T-helper 2 cell (primary cell): ENCODE data around the gene ZBTB32.
"Not testable (repeated sequence)": the region's sequence is repeated elsewhere in the genome, so short reads cannot be mapped to it uniquely, and the experiment has no call there.

Experiments used
- DNase-seq, 5 experiments: peaks; one replicate each; pipeline versions ENCODE4 v3.0.0 to v3.0.0-alpha.2; 2012 to 2022
- total RNA-seq, 2 donors: gene quantifications; one replicate each; lab custom pipeline; 2026; lab: John Stamatoyannopoulos, UW

The ZBTB32 gene, protein sequence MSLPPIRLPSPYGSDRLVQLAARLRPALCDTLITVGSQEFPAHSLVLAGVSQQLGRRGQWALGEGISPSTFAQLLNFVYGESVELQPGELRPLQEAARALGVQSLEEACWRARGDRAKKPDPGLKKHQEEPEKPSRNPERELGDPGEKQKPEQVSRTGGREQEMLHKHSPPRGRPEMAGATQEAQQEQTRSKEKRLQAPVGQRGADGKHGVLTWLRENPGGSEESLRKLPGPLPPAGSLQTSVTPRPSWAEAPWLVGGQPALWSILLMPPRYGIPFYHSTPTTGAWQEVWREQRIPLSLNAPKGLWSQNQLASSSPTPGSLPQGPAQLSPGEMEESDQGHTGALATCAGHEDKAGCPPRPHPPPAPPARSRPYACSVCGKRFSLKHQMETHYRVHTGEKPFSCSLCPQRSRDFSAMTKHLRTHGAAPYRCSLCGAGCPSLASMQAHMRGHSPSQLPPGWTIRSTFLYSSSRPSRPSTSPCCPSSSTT
- total RNA-seq, result 4.4 to 6.5 reads per million in 2 donors

DNA sequence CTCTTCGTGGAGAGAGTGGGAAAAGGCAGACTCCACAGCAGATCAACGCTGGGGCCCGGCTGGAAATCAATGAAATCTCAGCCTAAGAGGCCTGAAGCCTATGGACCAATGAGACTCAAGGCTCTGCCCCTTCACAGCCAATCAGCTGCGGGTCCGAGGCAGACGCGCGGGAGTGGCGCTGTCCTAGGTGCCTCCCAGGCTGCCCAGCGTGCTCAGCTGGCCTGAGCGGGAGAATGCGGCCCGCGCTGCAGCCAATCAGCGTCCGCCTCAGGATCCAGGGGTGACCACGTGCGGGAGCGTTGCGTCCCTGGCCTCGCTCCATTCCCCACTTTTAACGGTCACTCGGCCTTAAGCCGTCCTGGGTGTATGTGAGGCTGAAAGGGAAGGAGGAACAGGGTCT is at the start of gene ZBTB32:
Gene ZBTB32 (plus strand): TSS at position 341 of the 400 bp plus-strand sequence. CDS start 10,069 bp downstream, outside the sequence.
- DNase-seq, result no peak

GRCh38 chr19:35654828-35655227 is 49.5 kb upstream of the ZBTB32 start:
- DNase-seq, result not testable (repeated sequence)

DNA sequence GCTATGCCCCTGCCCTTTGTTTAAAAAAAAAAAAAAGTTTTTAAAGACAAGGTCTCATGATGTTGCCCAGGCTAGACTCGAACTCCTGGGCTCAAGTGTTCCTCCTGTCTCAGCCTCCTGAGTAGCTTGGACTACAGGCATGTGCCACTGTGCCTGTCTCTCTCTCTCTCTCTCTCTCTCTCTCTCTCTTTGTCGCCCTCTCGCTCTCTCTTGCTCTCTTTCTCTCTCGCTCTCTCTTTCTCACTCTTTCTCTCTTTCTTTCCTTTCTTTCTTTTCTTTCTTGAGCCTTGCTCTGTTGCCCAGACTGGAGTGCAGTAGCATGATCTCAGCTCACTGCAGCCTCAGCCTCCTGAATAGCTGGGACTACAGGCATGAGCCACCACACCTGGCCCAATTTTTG is 48.8 kb upstream of the ZBTB32 start:
- DNase-seq, result no peak

DNA sequence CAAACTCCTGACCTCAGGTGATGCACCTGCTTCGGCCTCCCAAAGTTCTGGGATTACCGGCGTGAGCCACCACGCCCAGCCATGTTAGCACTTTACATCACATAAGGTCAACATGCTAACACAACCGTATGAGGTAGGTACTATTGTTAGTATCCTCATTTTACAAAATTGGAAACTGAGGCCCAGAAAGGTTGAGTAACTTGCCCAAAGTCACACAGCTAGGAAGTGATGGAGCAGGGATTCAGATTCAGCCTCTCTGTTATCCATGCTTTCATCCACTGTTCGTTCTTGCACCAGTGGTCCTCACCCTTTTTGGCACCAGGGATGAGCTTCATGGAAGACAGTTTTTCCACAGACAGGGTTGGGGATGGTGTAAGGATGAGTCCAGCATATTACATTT is 47.7 kb upstream of the ZBTB32 start:
- no peak for DNase-seq

DNA sequence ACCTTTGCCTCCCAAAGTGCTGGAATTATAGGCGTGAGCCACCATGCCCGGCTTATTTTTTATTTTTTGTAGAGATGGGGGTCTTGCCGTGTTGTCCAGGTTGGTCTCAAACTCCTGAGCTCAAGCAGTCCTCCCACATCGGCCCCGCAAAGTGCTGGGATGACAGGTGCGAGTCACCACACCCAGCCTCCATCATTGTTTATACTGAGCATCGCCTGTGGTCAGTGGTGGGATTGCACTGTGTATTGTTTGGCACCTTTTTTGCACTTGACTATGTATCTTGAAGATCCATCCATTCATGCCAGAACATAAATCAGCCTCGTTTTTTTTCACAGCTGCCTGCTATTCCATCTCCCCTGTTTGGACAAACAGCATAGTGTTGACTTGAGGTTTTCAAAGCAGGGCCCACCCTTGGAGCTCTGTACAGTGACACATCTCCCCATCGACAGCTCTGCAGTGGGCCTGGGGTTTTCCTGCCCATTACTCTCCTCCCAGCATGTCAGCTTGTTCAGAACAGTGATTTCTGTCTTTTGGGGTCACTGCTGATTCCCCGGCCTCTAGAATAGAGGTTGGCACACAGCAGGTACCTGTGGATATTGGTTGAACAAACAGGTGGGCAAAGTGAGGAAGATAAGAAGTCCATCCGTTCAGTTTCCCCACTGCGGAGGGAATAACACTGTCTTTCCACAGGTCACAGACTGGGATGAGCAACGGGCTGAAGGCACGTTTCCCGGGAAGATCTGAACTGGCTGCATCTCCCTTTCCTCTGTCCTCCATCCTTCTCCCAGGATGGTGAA is 46.3 kb upstream of the ZBTB32 start:
- no peak for DNase-seq

GRCh38 chr19:35661995-35662340 is 42.4 kb upstream of the ZBTB32 start:
- DNase-seq, result no peak

GRCh38 chr19:35663981-35664380 is 40.4 kb upstream of the ZBTB32 start:
- no peak for DNase-seq

DNA sequence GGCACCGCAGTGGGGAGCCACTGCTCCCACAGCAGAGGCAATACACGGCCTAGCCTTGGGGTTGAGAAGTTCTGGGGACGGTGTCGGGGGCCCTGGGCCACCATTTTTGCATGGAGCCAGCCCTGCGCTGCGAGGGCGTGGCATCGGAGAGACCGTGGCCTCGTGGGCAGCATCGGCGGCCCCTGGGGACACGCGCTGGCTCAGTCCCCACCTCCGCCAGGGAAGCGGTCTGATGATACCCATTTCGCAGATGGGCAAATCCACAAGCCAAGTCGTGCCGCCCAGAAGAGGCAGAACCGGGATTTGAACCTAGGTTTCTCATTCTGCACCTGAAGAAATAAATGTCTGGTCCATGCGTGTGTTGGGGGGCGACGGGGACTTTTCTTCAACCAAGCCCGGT is 39.2 kb upstream of the ZBTB32 start:
- DNase-seq, result no peak

- DNase-seq, result no peak
Measured at GRCh38 chr19:35665604-35666003, 38.8 kb upstream of the ZBTB32 start.

GRCh38 chr19:35666251-35666913 is 38.0 kb upstream of the ZBTB32 start, which contains the start of gene UPK1A:
UPK1A (plus strand) TSS chr19:35666517; CDS start chr19:35666813, 296 bp downstream.
- no peak for DNase-seq

GRCh38 chr19:35669566-35669965 is 34.8 kb upstream of the ZBTB32 start:
- no peak for DNase-seq

DNA sequence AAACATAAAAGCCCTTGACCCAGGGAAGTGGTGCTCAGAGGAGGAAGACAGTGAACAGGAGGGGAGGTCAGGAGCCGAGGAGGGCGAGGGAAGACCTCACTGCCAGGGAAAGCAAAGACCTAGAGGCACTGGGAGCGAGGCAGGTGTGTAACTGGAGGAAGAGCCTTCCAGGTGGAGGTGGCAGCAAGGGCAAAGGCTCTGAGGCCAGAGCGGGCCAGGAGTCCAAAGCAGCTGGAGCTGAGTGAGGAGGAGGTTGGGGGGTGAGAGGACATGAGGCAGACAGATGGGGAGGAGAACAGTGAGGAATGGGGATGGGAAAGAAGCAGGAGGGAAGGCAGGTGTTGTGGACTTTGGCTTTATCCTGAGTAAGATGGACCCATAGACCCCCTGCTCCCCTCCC is 34.4 kb upstream of the ZBTB32 start:
- DNase-seq, result no peak

- DNase-seq, result no peak
Measured at GRCh38 chr19:35670686-35671085, 33.7 kb upstream of the ZBTB32 start.

DNA sequence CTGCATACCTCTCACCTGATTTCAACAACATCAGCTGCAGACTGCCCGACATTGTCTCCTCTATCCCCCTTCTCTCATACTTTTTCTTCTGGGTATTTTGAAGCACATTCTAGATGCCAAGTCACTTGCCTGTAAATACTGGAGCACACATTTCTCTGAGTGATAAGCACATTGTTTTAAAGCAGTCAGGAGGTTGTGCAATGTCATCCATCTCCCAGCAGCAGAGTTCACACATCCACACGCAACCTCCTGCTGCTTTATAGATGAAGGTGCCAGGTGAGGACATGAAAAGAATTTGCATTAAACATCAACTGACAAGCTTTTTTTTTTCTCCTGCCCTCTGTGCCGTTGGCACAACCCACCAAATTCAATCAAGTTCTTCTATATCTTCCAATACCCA is 32.5 kb upstream of the ZBTB32 start:
- no peak for DNase-seq

- peak in 3 of 5 experiments; percentile 11 to 84 (median 40) for DNase-seq
Measured at GRCh38 chr19:35673121-35673804, 31.1 kb upstream of the ZBTB32 start.

DNA sequence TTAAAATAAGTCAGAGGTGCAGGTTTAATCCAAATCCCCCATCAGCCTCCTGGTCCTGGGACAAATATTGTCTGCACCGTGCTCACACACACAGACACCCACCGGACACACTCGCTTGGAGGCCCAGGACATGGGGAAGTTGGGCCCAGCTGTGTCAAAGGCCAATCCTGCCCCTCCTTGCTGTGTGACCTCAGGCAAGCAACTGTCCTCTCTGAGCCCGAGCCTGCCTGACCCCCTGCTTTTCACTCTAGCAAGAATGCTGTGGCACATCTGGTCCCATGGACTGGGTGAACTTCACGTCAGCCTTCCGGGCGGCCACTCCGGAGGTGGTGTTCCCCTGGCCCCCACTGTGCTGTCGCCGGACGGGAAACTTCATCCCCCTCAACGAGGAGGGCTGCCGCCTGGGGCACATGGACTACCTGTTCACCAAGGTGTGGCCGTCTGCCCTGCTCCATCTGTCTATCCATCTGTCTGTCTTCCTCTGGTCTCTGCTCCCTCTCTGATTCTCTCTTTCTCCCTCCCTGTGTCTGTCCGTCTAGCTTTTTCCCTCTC is 28.7 kb upstream of the ZBTB32 start:
- no peak for DNase-seq

GRCh38 chr19:35689836-35690235 is 14.5 kb upstream of the ZBTB32 start:
- no peak for DNase-seq

- DNase-seq, result not testable (repeated sequence)
Measured at GRCh38 chr19:35691106-35691505, 13.3 kb upstream of the ZBTB32 start.

DNA sequence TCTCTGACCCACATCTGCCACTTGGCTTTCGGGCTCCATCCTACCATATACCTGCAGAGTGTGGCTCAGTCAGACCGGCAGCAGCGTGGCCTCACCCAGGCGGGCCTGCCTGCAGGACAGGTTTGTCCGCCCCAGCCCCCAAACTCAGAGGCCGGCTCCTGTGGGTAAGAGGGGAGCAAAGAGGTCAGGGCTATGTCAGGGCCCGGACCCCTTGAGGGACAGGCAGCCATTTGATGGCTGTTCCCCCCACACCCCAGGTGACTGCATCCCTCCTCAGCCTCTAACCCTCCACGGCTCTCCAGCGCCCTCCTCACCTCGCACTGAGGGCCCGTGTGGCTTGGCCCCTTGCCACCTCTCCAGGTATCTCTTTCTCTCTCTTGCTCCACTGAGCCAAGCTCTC is 12.3 kb upstream of the ZBTB32 start:
- DNase-seq, result no peak

DNA sequence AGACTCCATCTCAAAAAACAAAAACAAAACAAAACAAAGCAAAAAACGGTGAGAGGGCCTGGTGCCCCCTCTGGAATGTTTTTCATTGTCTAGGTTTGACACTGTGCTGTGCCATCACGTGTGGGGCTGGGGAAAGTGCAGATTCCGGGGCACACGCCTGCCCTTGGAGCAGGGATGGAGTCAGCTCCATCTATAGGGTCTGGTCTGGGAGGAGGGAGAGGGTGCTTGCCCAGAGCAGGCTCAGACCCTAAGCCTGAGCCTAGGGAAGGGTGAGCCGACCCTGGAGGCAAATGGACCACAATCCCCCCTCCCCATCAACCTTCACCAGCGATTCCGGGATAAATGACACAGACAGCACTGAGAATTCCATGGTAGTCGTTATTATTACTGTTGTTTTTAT is 10.9 kb upstream of the ZBTB32 start:
- no peak for DNase-seq

- peak; percentile 63 to 90 (median 82) for DNase-seq
Measured at GRCh38 chr19:35693835-35694599, 10.3 kb upstream of the ZBTB32 start.
